Measurements from ENCODE around the gene ZNF280A.
A peak's percentile ranks its signal among the peaks of the same experiment; 100 is the strongest.
"Not testable (repeated sequence)": the region's sequence is repeated elsewhere in the genome, so short reads cannot be mapped to it uniquely, and the experiment has no call there.

The ZNF280A gene

GRCh38 chr22:22469527-22469926, 50.5 kb downstream of the ZNF280A start:
- DNase-seq = no peak

GRCh38 chr22:22468794-22469469, 51.1 kb downstream of the ZNF280A start:
- not testable (repeated sequence) for DNase-seq

- no peak for DNase-seq
Measured at GRCh38 chr22:22467112-22467511, 53.0 kb downstream of the ZNF280A start.

DNA sequence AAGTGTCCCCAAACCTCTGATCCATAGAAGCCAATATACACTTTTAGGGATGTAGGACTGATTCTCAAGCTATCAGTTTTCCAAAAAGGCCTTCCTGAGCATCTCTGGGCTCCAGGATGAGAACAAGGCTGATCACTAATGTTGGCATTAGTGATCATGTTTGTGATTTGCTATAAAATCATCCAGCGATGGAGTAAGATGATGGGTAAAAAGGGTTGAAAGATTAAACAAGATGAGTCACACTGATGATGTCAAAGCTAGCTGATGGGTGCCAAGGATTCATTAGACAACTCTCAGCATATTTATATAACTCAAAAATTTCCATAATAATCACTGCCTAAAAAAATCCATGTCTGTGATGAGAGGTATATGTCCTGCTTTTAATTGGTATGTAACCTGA, 54.3 kb downstream of the ZNF280A start:
- DNase-seq = no peak

- no peak for DNase-seq
Measured at GRCh38 chr22:22465094-22465602, 54.9 kb downstream of the ZNF280A start.

DNA sequence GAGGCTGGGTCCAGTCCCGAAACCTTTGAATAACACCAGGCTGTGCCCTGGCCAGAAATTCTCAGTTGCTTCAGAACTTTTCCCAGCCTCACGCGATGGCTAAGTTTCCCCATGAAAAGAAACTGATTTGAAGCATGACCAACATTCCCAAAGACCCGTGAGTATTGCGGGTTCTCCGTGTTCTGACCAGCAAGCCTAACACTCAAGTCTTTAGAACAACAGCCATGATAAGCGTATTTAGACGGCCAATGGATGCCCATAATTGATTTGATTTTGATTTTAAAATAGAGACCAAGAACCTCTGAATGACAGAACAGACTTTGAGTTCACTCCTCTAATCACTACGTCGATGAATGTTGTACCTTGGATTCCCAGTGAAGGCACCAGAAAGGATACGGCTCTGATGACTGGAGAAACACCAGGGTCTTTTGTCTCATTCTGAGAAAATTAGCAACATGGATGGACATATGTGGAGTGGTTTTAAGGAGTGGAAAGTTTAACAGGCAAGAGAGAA, 55.5 kb downstream of the ZNF280A start:
- no peak for DNase-seq

DNA sequence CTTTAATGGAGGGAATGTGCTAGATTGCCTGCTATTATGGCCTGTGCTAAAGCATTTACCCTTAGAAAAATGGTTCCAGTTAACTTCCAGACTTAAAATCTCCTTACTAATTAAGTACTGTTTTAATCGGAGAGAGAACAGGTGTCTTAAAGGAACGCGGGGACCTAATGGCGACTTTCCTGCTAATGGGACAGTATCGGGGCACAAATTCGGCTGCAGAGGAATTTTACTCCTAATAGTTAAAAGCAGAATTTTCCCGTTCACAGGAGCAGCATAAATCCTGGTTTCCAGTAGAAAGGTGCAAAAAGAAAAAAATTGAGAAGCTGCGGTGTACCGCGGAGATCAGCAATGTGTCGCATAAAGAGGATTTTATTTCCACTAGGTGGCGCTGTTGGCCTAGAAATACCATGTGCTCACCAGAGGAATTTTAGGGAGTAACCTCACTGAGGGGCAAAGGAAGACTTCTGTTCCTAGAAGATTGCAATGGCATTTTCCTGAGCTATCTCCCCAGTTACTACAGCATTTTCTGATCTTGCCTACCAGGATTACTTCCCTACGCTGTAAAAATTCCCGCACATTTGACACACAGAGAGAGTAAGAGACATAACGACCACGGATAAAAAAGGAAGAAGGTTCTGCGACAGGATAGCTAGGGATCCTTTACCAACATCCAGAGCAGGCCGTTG, 56.1 kb downstream of the ZNF280A start:
- DNase-seq = peak in 30 of 56 donors; percentile 1 to 78 (median 12)
